GM18508 (cell line): ENCODE measurements around the gene FBXO22.
"Not testable (repeated sequence)": the region's sequence is repeated elsewhere in the genome, so short reads cannot be mapped to it uniquely, and the experiment has no call there.

ENCODE experiments used
- ATAC-seq: cut with Tn5 transposase; IDR thresholded peaks from one replicate; pipeline ENCODE4 v1.9.1; 2021; ENCODE audit warnings: moderate number of reproducible peaks; ENCODE audit not compliant: insufficient read depth, unreplicated experiment

FBXO22 gene

DNA sequence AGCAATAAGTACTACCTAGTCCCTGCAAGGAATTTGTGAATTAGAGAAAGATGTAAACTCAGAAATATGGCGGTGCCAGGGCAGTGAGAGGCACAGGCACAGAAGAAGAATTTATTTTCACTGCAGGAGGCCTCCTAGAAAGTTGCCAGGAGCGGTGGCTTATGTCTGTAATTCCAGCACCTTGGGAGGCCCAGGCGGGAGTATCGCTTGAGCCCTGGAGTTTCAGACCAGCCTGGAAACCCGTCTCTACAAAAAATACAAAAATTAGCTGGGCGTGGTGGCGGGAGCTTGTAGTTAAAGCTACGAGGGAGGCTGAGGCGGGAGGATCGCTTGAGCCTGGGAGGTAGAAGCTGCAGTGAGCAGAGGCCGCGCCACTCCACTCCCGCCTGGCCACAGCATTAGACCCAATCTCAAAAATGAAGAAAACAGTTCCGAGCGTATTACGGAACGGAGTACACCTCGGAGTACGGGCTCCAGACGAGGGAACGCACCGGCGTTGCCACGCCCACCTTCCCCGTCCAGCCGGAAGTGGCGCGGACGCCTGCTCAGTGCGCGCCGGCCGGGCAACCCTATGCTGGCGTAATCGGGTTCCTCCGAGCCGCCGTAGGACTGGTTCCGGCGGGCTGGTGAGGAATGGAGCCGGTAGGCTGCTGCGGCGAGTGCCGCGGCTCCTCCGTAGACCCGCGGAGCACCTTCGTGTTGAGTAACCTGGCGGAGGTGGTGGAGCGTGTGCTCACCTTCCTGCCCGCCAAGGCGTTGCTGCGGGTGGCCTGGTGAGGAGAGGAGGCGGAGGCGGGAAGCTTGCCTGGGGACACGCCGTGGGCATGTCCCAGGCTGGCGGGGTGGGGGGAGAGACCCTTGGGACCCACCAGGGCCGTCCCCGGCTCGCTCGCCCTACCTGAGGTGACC is at the start of gene FBXO22:
Gene FBXO22, plus strand, starts transcription at position 548 of the 909 bp plus-strand sequence. Its CDS starts 86 bp downstream, at position 634.
- peak; percentile 77 for ATAC-seq

DNA sequence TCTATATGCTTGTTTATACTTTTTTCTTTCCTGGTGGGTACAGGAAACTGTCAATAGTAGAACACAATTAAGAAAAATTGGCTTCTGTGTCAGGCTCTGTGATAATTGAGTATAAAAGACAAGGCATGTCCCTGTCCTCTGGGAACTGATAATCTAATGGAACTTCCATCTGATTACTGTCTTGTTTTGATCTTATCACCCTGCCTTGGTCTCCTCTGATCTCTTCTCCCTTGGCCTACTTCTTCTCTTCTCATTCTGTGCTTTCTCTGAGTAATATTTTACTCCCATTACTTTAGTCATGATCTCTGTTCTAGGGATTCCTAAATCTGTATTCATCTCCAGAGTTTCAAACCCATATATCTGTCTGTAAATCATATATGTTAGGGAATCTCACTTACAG is 45.8 kb upstream of the FBXO22 start:
- no peak for ATAC-seq

DNA sequence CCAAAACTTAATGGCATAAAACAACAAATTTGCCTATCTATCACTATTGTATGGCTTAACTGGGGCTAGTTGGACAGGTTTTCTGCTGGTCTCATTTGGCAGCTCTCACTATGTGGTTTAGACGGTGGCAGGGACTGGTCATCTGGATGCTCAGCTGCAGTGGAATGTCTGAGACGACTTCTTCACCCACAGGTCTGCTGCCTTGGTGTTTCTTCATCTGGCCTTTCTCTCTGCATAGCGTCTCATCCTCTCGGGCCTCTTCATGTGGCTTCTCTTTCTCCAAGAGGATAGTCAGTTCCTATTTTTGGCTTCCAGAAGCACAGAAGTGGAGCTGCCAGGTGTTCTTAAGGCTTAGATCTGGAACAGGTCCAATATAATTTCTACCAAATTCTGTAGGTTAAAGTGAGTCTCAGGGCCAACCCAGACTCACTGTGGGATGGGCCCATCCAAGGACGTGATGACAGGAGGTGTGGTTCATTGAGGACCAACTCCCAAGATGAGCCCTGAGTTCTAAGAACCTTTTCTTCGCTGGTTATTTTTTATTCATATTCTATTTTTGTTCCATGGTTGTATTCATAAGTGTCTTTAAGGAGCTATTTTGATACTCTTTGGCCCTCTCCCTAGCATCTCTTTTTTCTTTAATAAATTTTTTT is 41.8 kb upstream of the FBXO22 start:
- no peak for ATAC-seq

DNA sequence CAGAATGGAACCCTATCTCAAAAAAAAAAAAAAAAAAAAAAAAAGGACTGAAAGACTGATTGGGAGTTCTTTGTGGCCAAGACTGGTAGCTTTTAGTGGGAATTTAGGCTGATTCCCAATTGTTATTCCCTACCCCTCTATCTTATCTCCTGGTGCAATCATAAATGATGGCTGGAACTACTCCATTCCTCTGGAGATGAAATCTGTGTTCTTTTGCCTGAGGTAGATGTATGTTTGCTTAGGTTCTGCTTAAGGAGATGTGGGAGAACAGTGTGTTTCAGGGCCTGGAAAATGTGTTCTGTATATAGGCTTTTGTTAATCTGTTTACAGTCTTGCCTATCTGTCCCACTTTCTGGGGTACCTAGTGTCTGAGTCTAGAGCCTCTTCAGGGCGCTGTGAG is 40.9 kb upstream of the FBXO22 start:
- ATAC-seq = no peak

DNA sequence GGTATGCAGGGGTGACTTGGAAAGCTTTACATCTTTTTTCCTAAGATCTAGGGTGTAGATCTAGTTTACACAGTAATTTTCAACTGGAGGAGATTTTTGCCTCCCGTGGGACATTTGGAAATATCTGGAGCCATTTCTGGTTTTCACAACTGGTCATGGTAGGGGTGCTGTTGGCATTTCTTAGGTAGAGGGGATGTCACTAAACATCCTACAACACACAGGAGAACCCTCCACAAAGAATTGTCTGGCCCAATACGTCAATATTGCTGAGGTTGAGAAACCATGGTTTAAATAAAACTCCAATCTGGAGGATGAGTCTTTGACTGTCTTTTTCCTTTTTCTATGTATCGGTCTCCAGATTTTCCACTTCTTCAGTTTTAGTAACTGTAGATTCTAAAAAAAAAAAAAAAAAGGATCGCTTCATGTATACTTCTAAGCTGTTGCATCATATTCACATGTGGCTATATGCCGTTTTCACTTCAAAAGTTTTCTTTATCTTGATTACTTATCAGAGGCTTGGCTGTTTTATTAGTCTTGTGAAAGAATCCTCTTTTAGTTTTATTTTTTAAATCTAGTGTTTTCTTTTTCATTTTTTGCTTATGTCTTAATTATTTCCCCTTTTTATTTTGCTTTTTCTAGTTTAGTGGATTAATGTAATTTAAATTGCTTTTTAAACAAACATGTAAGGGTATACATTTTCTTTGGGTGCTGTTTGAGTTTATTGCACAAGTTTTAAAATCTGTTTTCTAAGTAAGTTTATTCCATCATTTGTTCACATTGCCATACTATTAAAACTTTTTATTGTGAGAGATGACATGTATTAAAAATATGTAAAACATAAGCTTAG is 39.2 kb upstream of the FBXO22 start:
- no peak for ATAC-seq

DNA sequence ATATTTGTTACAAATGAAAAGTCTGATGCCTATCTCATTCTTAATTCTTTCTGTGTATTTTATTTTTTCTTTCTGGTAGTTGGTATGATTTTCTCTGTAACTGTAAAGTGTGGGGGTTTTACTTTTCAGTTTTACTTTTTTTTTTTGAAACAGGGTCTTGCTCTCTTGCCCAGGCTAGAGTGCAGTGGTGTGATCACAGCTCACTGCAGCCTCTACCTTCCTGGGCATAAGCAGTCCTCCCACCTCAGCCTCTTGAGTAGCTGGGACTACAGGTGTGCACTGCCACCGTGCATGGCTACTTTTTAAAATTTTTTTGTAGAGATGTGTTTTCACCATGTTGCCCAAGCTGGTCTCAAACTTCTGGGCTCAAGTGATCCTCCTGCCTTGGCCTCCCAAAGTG is 37.6 kb upstream of the FBXO22 start:
- not testable (repeated sequence) for ATAC-seq

DNA sequence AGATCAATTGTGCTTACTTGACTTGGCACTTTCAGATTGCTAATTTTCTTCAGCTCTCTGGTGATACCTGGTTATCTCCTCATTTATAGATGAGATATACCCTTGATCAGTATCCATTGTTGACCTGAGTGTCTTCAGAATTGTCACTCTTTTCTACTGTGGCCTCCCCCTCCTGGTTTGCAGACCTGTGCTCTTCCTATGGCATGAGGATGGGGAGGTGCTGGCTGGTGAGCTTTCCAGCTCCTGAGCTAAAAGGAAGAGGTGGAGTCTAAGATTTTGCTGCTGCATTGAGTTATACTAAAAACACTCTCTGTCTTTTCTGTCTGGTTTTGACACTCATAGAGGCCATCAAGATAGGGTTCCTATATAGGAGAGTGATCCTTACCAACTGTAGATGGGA is 36.8 kb upstream of the FBXO22 start:
- no peak for ATAC-seq

DNA sequence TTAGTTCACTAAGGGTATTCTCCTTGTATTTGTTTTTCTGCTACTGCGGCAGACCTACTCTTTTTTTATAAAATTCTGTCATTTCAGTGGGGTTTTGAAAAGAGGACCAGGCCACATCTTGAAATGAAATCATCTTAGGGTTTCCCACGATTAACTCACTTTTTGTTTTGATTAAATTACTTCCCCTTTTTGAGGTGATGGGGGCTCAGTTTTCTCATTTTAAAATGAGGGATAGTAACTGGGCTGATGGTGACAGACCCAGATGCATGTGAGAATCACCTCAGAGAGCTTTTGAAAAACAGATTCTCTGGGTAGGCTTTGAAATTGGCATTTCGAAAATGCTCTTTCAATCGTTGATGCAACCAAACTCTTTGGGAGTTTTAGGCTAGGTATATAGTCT is 36.2 kb upstream of the FBXO22 start:
- no peak for ATAC-seq

DNA sequence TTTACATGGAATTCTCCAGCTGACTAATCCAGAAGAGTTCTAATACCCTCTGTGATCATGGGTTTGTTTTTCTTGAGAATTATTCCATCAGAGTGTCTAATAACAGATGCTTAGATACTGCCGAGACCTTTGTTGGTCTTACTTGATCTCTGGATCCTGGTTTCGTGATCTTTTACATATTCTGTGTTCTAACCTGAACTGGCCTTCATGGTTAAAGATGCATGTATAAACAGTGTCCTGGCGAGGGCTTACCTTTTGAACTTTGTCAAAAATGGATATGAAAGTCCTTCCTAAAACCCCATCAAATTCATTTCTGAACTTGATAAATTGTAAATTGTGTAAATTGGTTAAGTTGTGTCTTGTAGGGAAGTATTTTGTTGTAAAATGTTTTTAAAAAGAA is 35.7 kb upstream of the FBXO22 start:
- no peak for ATAC-seq

DNA sequence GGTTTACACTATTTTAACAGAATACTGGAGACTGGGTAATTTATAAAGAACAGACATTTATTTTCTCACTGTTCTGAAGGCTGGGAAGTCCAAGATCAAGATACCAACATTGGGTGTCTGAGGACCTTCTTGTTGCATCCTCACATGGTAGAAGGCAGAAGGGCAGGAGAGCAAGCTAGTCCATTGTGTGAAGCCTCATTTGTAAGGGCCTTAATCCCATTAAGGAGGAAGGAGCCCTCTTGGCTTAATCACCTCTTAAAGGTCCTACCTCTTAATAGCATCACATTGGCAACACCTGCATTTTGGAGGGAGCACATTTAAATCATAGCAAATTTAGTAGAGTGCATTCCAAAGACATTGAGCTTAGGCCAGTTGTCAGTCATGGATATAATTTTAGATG is 34.2 kb upstream of the FBXO22 start:
- no peak for ATAC-seq

DNA sequence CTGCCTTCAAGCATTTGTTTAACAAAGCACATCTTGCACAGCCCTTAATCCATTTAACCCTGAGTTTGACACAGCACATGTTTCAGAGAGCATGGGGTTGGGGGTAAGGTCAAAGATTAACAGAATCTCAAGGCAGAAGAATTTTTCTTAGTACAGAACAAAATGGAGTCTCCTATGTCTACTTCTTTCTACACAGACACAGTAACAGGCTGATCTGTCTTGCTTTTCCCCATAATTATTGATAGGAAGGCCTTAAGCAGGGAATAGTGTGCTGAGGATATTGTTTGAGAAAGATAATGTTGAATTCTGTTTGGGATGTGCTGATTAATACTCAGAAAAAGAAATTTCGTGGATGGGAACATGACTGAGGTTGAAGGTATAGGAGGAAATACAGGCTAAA is 32.1 kb upstream of the FBXO22 start:
- ATAC-seq = not testable (repeated sequence)

DNA sequence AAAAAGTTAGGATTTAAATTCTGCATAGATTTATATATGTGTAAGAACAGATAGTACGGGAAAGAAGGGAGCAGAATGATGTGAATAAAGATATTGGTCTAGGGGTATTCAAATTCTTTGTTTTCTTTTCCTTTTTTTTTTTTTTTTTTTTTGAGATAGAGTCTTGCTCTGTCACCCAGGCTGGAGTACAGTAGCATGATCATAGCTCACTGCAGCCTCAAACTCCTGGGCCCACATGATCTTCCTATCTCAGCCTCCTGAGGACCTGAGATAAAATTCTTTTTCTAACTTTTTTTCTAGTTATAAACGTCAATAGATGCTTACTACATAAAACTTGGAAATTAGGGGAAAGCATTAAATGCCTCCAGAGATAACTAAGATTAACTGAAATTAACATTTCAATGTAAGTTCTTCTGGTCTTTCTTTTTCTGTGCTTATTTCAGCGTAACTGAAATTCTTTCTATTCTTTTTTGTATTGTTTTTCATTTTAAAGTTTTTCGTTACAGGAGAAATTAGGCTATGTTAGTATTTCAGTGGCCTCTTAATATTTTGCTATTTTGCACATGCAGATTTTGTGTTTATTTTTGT is 31.2 kb upstream of the FBXO22 start:
- ATAC-seq = no peak

DNA sequence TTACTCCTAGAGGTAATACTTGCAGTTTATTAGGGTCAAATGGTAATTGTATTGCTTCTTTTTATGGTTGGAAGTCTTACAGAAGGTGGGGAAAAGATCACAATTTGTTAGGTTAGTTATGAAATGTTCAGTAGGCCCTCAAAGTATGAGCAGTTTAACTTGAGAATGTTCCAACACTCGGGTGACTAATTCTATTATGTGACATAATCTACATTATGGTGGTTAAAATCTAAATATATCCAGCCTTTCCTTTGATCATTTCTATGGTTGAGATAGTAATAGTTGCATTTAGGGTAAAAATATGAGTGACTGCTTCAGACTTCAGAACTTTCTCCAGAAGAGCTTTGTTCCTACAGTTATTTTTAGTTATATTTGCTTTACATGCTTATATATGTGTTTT is 19.6 kb upstream of the FBXO22 start:
- ATAC-seq = no peak

DNA sequence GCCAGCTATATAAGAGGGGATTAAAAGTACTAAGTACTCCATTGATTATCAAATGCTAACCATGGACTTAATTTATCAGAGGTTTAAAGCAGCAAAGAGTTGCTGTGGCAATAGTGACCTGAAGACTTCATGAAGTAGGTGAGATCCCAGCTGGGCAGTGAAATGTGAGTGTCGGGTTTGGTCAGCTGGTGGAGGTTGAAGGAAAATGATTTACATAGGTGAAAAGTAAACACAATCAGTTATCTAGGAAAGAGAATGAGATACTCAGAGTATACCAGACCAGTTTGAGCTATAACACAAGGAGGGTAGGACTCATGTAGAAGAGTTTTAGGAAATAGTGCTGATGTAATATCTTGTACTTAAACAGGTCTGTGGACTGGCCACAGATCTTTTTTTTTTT is 16.5 kb upstream of the FBXO22 start:
- no peak for ATAC-seq

DNA sequence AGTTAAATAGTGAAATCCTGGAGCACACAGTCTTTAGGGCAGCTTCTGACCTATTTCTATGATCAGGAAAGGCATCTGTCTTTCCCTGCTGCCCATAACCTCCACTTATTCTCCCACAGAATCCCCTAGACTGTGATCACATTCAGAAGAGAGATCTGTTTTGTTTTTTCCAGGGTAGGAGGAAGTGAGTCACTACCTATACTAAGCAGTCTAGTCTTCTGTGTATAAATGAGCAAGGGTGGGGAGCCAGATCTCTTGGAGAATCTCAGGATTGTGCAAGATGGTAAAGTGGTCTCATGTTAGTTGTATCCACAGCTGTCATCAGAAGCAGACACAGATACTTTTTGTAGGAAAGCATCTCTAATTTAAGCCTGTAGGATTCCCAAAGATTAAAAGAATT is 11.8 kb upstream of the FBXO22 start:
- no peak for ATAC-seq

DNA sequence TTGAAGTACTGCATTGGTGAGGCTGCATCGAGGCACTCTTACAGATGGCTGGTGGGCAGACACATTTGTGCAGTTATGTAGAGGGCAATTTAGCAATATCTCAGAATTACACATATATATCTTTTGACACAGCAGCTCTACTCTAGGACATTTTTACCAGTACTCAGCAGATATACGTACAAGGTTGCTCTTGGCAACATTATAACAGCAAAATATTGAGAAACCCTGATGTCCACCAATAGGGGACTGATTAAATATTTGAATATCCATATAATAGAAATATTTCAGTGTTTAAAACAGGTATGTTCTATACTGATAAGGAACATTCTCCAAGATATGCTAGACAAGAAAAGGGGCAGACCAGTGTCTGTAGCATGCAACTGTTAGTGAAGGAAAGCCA is 7.9 kb upstream of the FBXO22 start:
- ATAC-seq = no peak

DNA sequence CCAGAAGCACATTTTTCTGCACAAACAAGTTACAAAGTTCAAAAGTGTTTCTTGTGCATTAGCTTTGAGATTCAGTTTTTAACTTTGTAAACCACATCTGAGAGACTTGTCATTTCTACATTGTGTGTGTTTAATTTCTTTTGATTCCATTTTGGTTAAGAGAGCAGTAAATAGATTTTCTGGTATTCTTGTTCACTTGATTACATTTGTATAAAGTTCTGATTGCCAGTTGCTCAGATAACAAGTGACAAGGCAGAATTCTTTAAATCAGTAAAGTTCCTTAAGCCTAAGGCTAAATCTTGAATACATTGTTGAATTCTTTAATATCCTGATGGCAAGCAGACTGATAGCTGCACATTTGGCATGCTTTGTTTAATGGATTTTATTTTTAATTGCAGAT is 3.1 kb upstream of the FBXO22 start:
- no peak for ATAC-seq

DNA sequence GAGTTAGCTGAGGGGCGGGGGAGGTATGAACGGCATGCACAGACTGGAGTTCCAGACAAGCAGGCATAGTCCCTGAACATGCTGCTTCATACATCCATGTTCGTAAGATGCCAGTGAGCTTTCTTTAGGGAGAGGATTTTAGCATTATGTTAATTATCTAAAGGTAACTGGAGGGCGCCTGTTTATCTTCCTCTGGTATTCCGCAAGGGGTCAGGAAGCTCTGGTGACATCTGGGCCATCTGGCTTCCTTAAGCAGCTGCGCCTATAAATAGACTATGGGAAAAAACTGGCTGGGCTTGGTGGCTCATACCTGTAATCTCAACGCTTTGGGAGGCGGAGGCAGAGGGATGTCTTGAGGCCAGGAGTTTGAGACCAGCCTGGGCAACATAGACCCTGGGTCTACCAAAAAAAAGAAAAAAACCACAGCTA is 1.5 kb upstream of the FBXO22 start:
- no peak for ATAC-seq

DNA sequence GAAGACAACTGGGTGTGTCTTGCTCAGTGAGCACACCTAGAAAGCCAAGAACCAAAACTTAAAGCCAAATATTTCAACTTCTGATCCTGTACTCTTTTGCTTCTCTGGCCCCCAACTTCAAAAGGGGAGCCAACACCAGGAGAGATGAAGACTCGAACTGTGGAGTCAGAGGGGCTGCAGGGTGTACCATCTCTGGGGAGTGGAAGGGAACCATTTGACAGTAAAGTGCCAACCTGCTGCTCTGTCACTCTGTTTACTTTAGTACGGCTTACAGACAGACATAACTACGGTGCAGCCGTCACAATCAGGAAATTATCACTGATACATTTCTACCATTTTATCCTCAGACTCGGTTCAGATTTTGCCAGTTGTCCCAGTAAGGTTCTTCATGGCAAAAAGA is 1.6 kb downstream of the FBXO22 start:
- no peak for ATAC-seq

DNA sequence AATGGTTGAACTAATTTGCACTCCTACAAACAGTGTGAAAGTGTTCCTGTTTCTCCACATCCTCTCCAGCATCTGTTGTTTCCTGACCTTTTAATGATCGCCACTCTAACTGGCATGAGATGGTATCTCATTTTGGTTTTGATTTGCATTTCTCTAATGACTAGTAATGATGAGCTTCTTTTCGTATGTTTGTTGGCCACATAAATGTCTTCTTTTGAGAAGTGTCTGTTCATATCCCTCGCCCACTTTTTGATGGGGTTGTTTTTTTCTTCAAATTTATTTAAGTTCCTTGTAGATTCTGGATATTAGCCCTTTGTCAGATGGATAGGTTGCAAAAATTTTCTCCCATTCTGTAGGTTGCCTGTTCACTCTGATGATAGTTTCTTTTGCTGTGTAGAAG is 6.7 kb downstream of the FBXO22 start:
- ATAC-seq = not testable (repeated sequence)
